GM18868 (cell line): ENCODE results near the gene TAS2R8.

Source experiments
- ATAC-seq: cut with Tn5 transposase; IDR thresholded peaks from one replicate; pipeline ENCODE4 v1.9.1; 2021; ENCODE audit warnings: mild to moderate bottlenecking, moderate library complexity; ENCODE audit not compliant: unreplicated experiment

TAS2R8 gene

DNA sequence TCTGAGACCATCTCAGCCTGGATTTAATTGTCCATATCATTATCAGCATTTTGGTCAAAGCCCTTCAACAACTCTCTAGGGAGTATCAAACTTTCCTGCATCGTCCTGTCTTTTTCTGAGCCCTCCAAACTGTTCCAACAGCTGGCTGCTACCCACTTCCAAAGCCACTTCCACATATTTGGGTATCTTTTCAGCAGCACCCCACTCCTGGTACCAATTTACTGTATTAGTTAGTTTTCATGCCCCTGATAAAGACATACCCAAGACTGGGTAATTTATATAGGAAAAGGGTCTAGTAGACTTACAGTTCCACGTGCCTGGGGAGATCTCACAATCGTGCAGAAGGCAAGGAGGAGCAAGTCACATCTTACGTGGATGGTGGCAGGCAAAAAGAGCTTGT is 50.9 kb downstream of the TAS2R8 start:
- no peak for ATAC-seq
